DOHH2 (cell line): ENCODE measurements around the gene CTLA4.

Experiments
- EZH2phosphoT487 ChIP-seq: fragments of 200-600 bp; sonication (generic); IDR thresholded peaks from 2 replicates; pipeline ENCODE4 v1.6.1; 2017; ENCODE audit warnings: borderline replicate concordance, mild to moderate bottlenecking, antibody characterized with exemption, low read length, moderate library complexity, mixed read lengths
- TF ChIP-seq, protein P1 (sequence below): fragments of 200-600 bp; sonication (generic); IDR thresholded peaks from one replicate; pipeline ENCODE4 v1.5.1; 2014; ENCODE audit warnings: antibody characterized with exemption, mild to moderate bottlenecking, low read depth, low read length; ENCODE audit not compliant: poor library complexity, severe bottlenecking

GRCh38 chr2:203875471-203875870 lies 7.9 kb downstream of the CTLA4 start:
- TF ChIP-seq, protein P1, sequence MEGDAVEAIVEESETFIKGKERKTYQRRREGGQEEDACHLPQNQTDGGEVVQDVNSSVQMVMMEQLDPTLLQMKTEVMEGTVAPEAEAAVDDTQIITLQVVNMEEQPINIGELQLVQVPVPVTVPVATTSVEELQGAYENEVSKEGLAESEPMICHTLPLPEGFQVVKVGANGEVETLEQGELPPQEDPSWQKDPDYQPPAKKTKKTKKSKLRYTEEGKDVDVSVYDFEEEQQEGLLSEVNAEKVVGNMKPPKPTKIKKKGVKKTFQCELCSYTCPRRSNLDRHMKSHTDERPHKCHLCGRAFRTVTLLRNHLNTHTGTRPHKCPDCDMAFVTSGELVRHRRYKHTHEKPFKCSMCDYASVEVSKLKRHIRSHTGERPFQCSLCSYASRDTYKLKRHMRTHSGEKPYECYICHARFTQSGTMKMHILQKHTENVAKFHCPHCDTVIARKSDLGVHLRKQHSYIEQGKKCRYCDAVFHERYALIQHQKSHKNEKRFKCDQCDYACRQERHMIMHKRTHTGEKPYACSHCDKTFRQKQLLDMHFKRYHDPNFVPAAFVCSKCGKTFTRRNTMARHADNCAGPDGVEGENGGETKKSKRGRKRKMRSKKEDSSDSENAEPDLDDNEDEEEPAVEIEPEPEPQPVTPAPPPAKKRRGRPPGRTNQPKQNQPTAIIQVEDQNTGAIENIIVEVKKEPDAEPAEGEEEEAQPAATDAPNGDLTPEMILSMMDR: no peak
- no peak for TF ChIP-seq EZH2phosphoT487
